Measurements from ENCODE around the gene TSPAN11.

GRCh38 chr12:30979371-30980259 is 53.1 kb downstream of the TSPAN11 start:
- no peak for TF ChIP-seq CTCF (IDR thresholded peaks at IDR 0.05)
- TF ChIP-seq POLR2A (IDR thresholded peaks at IDR 0.05) = no peak
